Lung (tissue), 12 donors: Measurements from ENCODE around the gene FLNB. TPM values are rescaled to one million over a fixed set of nuclear protein-coding genes. Genes with fewer than 3 reads are reported as not detected.

Experiments
- ATAC-seq: fragments of 200-7000 bp; cut with Tn5 transposase; one replicate; pipeline ENCODE4 v1.9.1; 2020; ENCODE audit warnings: moderate number of reproducible peaks; ENCODE audit not compliant: insufficient read depth, low FRiP score
- DNase-seq, 3 donors: peaks; one replicate each; pipeline ENCODE4 v3.0.0-alpha.2; 2013 to 2017
- H3K27ac ChIP-seq, 2 donors: one replicate each; pipeline ENCODE4 v1.5.1; 2013; ENCODE audit warnings: mild to moderate bottlenecking in 2 of 2, moderate library complexity in 2 of 2, control low read depth in 1 of 2, inconsistent platforms in 1 of 2, low read depth in 1 of 2, low read length in 1 of 2
- H3K27me3 ChIP-seq, 3 donors: one replicate each; pipeline ENCODE4 v1.5.1; 2013; ENCODE audit warnings: low read length in 2 of 3; ENCODE audit not compliant: control insufficient read depth in 3 of 3, insufficient read depth in 3 of 3
- H3K36me3 ChIP-seq, 4 donors: one replicate each; pipeline ENCODE4 v1.5.1; 2013; ENCODE audit warnings: low read length in 4 of 4, mild to moderate bottlenecking in 1 of 4, moderate library complexity in 1 of 4; ENCODE audit not compliant: control insufficient read depth in 4 of 4, insufficient read depth in 4 of 4
- H3K4me1 ChIP-seq, 5 donors: one replicate each; pipeline ENCODE4 v1.5.1; 2013; ENCODE audit warnings: low read length in 5 of 5, mild to moderate bottlenecking in 2 of 5, moderate library complexity in 1 of 5; ENCODE audit not compliant: control insufficient read depth in 5 of 5, insufficient read depth in 5 of 5
- H3K4me3 ChIP-seq: one replicate; pipeline ENCODE4 v1.5.1; 2013; ENCODE audit warnings: mild to moderate bottlenecking, control low read depth, moderate library complexity
- H3K9ac ChIP-seq, 2 donors: one replicate each; pipeline ENCODE4 v1.5.1; 2013; ENCODE audit warnings: low read length in 2 of 2, control low read depth in 1 of 2; ENCODE audit not compliant: insufficient read depth in 1 of 2
- H3K9me3 ChIP-seq, 4 donors: one replicate each; pipeline ENCODE4 v1.5.1; 2013; ENCODE audit warnings: low read length in 3 of 4, mild to moderate bottlenecking in 1 of 4, moderate library complexity in 1 of 4; ENCODE audit not compliant: control insufficient read depth in 4 of 4, insufficient read depth in 3 of 4
- WGBS, 2 donors: extraction: QIAGEN DNeasy Blood & Tissue Kit; methylation state at CpG; one replicate each; pipeline ENCODE4 v1.1.7; 2013; 5-methylcytosine and 5-hydroxymethylcytosine counted together
- polyA plus RNA-seq, 2 donors: library from polyadenylated mRNA; stranded (reverse); fragments of 200-250 nt; gene quantifications; one replicate each; pipeline ENCODE4 v1.2.1, GENCODE V29; 2013
- total RNA-seq, 2 donors: library from RNA; depleted of rRNA in 1 of 2; stranded (reverse); fragments of >200 nt in 1 of 2; gene quantifications; one replicate each; pipeline ENCODE4 v1.2.1, GENCODE V29; 2014 to 2021
- TF ChIP-seq, protein P1 (sequence below): IDR thresholded peaks from 2 replicates; pipeline ENCODE4 v1.5.1; 2012; ENCODE audit warnings: mild to moderate bottlenecking; ENCODE audit errors: control extremely low read depth, extremely low read depth
- donor health status: control.
- donor health status: control.
- donor health status: Bipolar disorder and iron deficiency.
- donor health status: healthy.
- donor health status: DM: yes; HTN: yes; CAD: no.

The FLNB gene
- total and polyA plus RNA-seq, 4 donors = 32.4 to 122 (median 93.7) TPM

- peaks cover 5 to 39% (median 20%) of the 10 kb centered on the region in 4 donors for H3K36me3 ChIP-seq
- H3K9ac ChIP-seq = no peak overlapping the region
- ATAC-seq (no peak), DNase-seq (no peak)
- no peaks in the 10 kb centered on the region for H3K9me3 ChIP-seq
- H3K27ac ChIP-seq = no peak overlapping the region
- H3K4me3 ChIP-seq = no peak overlapping the region
- no peaks in the 10 kb centered on the region for H3K27me3 ChIP-seq
- WGBS, 2 donors = 90 to 91% methylated on average over 8 of the region's 8 CpGs
- peaks cover 0 to 4% (median 0%) of the 10 kb centered on the region in 5 donors for H3K4me1 ChIP-seq
- TF ChIP-seq, protein P1, sequence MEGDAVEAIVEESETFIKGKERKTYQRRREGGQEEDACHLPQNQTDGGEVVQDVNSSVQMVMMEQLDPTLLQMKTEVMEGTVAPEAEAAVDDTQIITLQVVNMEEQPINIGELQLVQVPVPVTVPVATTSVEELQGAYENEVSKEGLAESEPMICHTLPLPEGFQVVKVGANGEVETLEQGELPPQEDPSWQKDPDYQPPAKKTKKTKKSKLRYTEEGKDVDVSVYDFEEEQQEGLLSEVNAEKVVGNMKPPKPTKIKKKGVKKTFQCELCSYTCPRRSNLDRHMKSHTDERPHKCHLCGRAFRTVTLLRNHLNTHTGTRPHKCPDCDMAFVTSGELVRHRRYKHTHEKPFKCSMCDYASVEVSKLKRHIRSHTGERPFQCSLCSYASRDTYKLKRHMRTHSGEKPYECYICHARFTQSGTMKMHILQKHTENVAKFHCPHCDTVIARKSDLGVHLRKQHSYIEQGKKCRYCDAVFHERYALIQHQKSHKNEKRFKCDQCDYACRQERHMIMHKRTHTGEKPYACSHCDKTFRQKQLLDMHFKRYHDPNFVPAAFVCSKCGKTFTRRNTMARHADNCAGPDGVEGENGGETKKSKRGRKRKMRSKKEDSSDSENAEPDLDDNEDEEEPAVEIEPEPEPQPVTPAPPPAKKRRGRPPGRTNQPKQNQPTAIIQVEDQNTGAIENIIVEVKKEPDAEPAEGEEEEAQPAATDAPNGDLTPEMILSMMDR = no peak
These were observed 95.9 kb downstream of the FLNB start for GRCh38 chr3:58104151-58104550.

DNA sequence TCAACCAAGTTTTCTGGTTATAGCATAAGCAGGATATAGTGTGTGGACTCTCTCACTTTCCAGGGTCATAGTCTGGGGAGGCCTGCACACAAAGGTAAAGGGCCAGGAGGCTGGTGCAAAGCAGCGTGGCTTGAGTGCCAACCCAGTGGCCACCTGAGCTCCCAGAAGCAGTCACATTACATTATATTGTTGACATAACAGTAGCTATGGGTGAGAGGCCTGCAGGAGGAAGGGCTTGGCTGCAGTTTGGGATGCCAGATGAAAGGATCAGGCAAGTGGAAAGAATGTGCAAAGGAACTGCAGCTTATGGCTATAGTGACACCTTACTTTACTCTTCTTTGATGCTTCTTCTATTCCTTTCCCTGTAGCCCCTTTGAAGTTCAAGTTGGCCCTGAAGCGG is 96.5 kb downstream of the FLNB start:
- TF ChIP-seq, protein P1 = no peak
- Histone ChIP-seq H3K27ac (no peak overlapping the region), H3K36me3 (peaks cover 7 to 37% (median 23%) of the 10 kb centered on the region in 4 donors), H3K27me3 (no peaks in the 10 kb centered on the region), H3K9me3 (no peaks in the 10 kb centered on the region), H3K9ac (no peak overlapping the region), H3K4me3 (no peak overlapping the region), H3K4me1 (peaks cover 0 to 4% (median 0%) of the 10 kb centered on the region in 5 donors)
- ATAC-seq (no peak), DNase-seq (no peak)
- WGBS, 2 donors = 96% methylated on average over 2 of the region's 2 CpGs

- 96 to 97% methylated on average over 3 of the region's 3 CpGs for WGBS, 2 donors
- H3K36me3 ChIP-seq = peaks cover 9 to 40% (median 24%) of the 10 kb centered on the region in 4 donors
- peaks cover 0 to 4% (median 0%) of the 10 kb centered on the region in 5 donors for H3K4me1 ChIP-seq
These were observed 97.0 kb downstream of the FLNB start for GRCh38 chr3:58105196-58105595.

More at GRCh38 chr3:58105196-58105595, 97.0 kb downstream of the FLNB start:
- DNase-seq (no peak), ATAC-seq (no peak)
- Histone ChIP-seq H3K9me3 (no peaks in the 10 kb centered on the region), H3K27me3 (no peaks in the 10 kb centered on the region), H3K4me3 (no peak overlapping the region), H3K27ac (no peak overlapping the region), H3K9ac (no peak overlapping the region)
- TF ChIP-seq, protein P1 = no peak
